ENCODE results near the gene PGS1.

DNA sequence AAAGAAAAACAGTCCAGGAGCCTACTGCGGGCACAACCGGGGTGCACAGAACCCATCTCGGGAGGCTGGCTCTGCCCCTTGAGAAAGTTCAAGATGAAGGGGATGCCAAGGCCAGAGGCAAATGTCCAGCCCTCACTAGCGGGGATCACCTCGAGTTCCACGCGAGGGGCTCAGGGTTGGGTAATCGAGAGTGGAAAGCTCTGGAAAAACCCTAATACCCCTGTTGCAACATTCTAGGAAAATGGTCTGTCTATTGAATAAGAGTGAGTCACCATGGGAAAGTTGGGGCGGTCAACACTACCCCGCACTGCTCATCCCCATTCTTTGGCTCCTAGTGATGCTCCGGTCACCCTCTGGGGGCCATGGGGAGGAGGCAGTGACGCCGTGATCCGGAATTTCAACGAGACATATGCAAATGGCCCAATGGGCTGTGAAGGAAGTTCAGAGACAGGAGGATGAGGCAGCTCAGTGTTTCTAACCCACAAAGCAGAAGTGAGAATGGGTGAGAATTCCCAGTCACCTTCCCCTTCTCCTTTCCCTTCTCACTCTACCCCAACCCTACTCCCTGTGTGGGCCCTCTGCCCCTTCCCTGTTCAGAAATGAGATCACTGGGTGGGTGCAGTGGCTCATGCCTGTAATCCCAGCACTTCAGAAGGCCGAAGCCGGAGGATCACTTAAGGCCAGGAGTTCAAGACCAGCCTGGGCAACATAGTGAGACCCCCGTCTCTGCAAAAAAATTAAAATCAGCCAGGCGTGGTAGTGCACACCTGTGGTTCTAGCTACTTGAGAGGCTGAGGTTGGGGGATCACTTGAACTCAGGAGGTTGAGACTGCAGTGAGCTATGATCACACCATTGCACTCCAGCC is 41.0 kb upstream of the PGS1 start:
- no peak for TF ChIP-seq POLR2A (IDR thresholded peaks at IDR 0.05)
- TF ChIP-seq, protein P1, sequence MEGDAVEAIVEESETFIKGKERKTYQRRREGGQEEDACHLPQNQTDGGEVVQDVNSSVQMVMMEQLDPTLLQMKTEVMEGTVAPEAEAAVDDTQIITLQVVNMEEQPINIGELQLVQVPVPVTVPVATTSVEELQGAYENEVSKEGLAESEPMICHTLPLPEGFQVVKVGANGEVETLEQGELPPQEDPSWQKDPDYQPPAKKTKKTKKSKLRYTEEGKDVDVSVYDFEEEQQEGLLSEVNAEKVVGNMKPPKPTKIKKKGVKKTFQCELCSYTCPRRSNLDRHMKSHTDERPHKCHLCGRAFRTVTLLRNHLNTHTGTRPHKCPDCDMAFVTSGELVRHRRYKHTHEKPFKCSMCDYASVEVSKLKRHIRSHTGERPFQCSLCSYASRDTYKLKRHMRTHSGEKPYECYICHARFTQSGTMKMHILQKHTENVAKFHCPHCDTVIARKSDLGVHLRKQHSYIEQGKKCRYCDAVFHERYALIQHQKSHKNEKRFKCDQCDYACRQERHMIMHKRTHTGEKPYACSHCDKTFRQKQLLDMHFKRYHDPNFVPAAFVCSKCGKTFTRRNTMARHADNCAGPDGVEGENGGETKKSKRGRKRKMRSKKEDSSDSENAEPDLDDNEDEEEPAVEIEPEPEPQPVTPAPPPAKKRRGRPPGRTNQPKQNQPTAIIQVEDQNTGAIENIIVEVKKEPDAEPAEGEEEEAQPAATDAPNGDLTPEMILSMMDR (IDR thresholded peaks at IDR 0.05) = no peak
- no peak for TF ChIP-seq EP300 (IDR thresholded peaks at IDR 0.05)
- no peak for TF ChIP-seq POLR2AphosphoS5 (IDR thresholded peaks at IDR 0.05)
